Activated naive CD8-positive, alpha-beta T cell (primary cell): Measurements from ENCODE around the gene SC5D.

Experiments used
- H3K27ac Mint-ChIP-seq: one replicate; pipeline ENCODE4 v1.8.0; 2021; ENCODE audit warnings: mixed read lengths
- H3K27me3 Mint-ChIP-seq: one replicate; pipeline ENCODE4 v1.8.0; 2021; ENCODE audit warnings: mixed read lengths
- H3K36me3 Mint-ChIP-seq: one replicate; pipeline ENCODE4 v1.8.0; 2021; ENCODE audit warnings: mixed read lengths
- H3K4me1 Mint-ChIP-seq: one replicate; pipeline ENCODE4 v1.8.0; 2021; ENCODE audit warnings: low read depth, mixed read lengths
- H3K4me3 Mint-ChIP-seq: one replicate; pipeline ENCODE4 v1.8.0; 2021; ENCODE audit warnings: mild to moderate bottlenecking, mixed read lengths
- H3K9me3 Mint-ChIP-seq: one replicate; pipeline ENCODE4 v1.8.0; 2021; ENCODE audit warnings: low read depth, mixed read lengths

Gene SC5D, protein sequence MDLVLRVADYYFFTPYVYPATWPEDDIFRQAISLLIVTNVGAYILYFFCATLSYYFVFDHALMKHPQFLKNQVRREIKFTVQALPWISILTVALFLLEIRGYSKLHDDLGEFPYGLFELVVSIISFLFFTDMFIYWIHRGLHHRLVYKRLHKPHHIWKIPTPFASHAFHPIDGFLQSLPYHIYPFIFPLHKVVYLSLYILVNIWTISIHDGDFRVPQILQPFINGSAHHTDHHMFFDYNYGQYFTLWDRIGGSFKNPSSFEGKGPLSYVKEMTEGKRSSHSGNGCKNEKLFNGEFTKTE

GRCh38 chr11:121292495-121293287 lies at the start of gene SC5D:
SC5D (plus strand) TSS chr11:121292771; CDS start chr11:121303376, 10,605 bp downstream.
- Mint-ChIP-seq H3K9me3 (no peaks in the 10 kb centered on the region), H3K27ac (peak within 1 kb of the TSS; percentile 93), H3K27me3 (no peaks in the 10 kb centered on the region), H3K4me1 (peaks cover 54% of the 10 kb centered on the region), H3K4me3 (peak within 1 kb of the TSS; percentile 94), H3K36me3 (peaks cover 2% of the 10 kb centered on the region)

- Mint-ChIP-seq H3K4me3 (no peak overlapping the region), H3K27ac (no peak overlapping the region), H3K36me3 (no peaks in the 10 kb centered on the region), H3K9me3 (no peaks in the 10 kb centered on the region), H3K4me1 (peaks cover 2% of the 10 kb centered on the region), H3K27me3 (peaks cover 2% of the 10 kb centered on the region)
These were observed 47.7 kb upstream of the SC5D start for GRCh38 chr11:121244884-121245283.

GRCh38 chr11:121246021-121246768 lies 46.4 kb upstream of the SC5D start:
- Mint-ChIP-seq H3K27me3 (no peaks in the 10 kb centered on the region), H3K36me3 (no peaks in the 10 kb centered on the region), H3K4me3 (no peak overlapping the region), H3K9me3 (no peaks in the 10 kb centered on the region), H3K27ac (no peak overlapping the region), H3K4me1 (peaks cover 2% of the 10 kb centered on the region)

DNA sequence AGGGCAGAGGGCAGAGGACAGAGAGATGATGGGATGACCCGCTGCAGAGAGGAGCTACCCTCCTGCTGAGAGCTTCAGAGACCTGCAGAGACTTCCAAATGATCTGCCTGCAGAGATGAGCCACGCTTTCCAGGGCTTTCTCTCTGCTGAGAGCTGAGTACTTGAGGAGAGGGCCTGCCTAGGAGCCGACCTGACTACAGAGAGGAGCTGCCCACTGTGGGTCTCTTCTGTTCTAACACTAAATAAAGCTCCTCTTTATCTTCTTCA lies 45.9 kb upstream of the SC5D start:
- Mint-ChIP-seq H3K27me3 (no peaks in the 10 kb centered on the region), H3K4me1 (peaks cover 2% of the 10 kb centered on the region), H3K27ac (no peak overlapping the region), H3K36me3 (no peaks in the 10 kb centered on the region), H3K9me3 (no peaks in the 10 kb centered on the region), H3K4me3 (no peak overlapping the region)

- Mint-ChIP-seq H3K4me1 (peaks cover 2% of the 10 kb centered on the region), H3K9me3 (no peaks in the 10 kb centered on the region), H3K4me3 (no peak overlapping the region), H3K36me3 (no peaks in the 10 kb centered on the region), H3K27me3 (peaks cover 1% of the 10 kb centered on the region), H3K27ac (no peak overlapping the region)
These were observed 44.1 kb upstream of the SC5D start for GRCh38 chr11:121248496-121248895.

- Mint-ChIP-seq H3K9me3 (no peaks in the 10 kb centered on the region), H3K4me3 (no peak overlapping the region), H3K36me3 (no peaks in the 10 kb centered on the region), H3K27me3 (peaks cover 1% of the 10 kb centered on the region), H3K4me1 (peaks cover 2% of the 10 kb centered on the region), H3K27ac (no peak overlapping the region)
These were observed 43.4 kb upstream of the SC5D start for GRCh38 chr11:121249039-121249663.

GRCh38 chr11:121250843-121251242 lies 41.7 kb upstream of the SC5D start:
- Mint-ChIP-seq H3K27ac (no peak overlapping the region), H3K9me3 (peaks cover 7% of the 10 kb centered on the region), H3K36me3 (peaks cover 2% of the 10 kb centered on the region), H3K27me3 (peaks cover 1% of the 10 kb centered on the region), H3K4me1 (peaks cover 2% of the 10 kb centered on the region), H3K4me3 (no peak overlapping the region)

DNA sequence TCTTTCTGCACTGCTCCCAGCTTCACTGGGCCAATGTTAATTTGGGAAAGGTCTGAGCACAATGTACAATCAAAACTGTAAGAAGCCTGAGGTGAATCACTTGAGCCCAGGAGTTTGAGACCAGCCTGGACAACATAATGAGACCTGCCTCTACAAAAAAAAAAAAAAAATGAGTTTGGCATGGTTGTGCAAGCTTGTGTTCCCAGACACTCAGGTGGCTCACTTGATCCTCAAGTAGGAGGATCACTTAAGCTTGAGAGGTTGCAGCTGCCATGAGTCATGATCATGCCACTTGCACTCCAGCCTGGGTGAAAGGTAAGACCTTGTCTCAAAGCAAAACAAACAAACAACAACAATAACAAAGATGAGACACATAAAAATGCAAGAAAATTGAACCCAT lies 38.6 kb upstream of the SC5D start:
- Mint-ChIP-seq H3K27ac (no peak overlapping the region), H3K9me3 (peaks cover 7% of the 10 kb centered on the region), H3K4me3 (no peak overlapping the region), H3K36me3 (peaks cover 2% of the 10 kb centered on the region), H3K4me1 (peaks cover 2% of the 10 kb centered on the region), H3K27me3 (peaks cover 1% of the 10 kb centered on the region)

GRCh38 chr11:121254756-121255155 lies 37.8 kb upstream of the SC5D start:
- Mint-ChIP-seq H3K27ac (no peak overlapping the region), H3K4me3 (no peak overlapping the region), H3K36me3 (peaks cover 2% of the 10 kb centered on the region), H3K4me1 (no peaks in the 10 kb centered on the region), H3K27me3 (peaks cover 1% of the 10 kb centered on the region), H3K9me3 (peaks cover 7% of the 10 kb centered on the region)

DNA sequence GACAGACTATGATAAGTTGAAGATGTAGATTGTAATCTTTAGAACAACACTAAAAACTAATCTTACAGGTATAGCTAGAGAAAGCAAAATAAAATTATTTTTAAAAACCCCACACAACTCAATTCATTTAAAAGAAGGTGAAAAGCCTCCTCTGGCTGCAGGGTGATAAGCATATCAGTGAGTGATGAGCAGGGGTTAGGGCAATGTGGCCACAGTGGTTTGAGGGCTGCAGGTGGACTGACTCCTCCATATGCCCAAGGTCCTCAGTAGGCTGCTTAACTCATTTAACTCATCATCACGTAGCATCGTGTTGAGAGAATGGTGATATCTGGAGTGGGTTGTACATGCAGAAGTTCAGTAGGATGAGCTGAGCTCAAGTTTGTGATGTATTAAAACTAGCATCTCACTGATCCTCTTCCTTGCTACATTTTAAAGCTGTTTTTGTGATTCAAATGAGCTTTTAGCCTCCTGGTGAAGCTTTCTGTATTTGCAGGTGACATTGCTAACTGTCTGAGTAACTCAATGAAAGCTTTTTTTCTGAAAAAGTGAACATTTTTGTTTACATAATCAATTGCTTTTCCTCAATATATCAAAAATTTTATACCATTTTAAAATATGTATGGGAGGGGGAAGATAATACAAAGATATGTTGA lies 37.0 kb upstream of the SC5D start:
- peaks cover 2% of the 10 kb centered on the region for H3K36me3 Mint-ChIP-seq
- peaks cover 1% of the 10 kb centered on the region for H3K27me3 Mint-ChIP-seq
- H3K4me3 Mint-ChIP-seq: no peak overlapping the region
- no peak overlapping the region for H3K27ac Mint-ChIP-seq
- peaks cover 7% of the 10 kb centered on the region for H3K9me3 Mint-ChIP-seq
- H3K4me1 Mint-ChIP-seq: no peaks in the 10 kb centered on the region

DNA sequence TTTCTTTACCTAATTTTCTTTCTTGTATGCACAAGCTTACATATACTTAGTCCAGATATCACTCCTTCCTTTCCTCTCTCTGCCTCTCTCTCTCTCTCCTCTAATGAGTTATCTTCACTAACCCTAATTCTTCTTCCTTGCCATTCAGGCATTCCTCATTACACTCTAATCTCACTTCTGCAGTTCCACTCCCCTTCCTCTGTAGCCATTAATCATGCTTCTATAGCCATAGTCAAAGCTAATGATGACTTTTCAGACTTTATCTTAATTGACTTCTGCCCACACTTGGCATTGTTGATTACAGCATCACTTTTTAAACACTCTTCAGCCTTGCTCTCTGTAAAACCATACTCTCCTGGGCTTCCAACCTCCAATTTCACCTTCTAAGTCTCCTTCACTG lies 35.3 kb upstream of the SC5D start:
- Mint-ChIP-seq H3K27me3 (no peaks in the 10 kb centered on the region), H3K4me3 (no peak overlapping the region), H3K36me3 (peaks cover 2% of the 10 kb centered on the region), H3K27ac (no peak overlapping the region), H3K9me3 (peaks cover 7% of the 10 kb centered on the region), H3K4me1 (no peaks in the 10 kb centered on the region)

DNA sequence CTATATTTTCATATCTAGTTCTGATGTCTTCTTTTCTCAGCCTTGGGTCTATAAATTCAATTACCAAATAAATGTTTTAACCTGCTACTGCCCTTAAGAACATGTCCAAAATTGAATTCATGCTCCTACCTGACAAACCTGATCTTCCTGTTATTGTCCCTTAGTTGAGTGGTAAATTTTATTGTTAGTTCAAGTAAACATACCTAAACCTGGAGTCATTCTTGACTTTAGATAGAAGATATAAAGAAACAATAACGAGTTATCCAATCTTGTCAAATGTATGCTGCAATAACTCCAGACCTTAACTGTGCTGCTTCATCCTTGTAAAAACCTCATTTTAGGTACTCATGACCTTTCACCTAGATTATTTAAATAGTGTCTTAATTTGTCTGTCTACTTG lies 34.6 kb upstream of the SC5D start:
- H3K9me3 Mint-ChIP-seq: peaks cover 7% of the 10 kb centered on the region
- no peak overlapping the region for H3K27ac Mint-ChIP-seq
- H3K4me1 Mint-ChIP-seq: no peaks in the 10 kb centered on the region
- H3K36me3 Mint-ChIP-seq: peaks cover 5% of the 10 kb centered on the region
- H3K27me3 Mint-ChIP-seq: no peaks in the 10 kb centered on the region
- H3K4me3 Mint-ChIP-seq: no peak overlapping the region

DNA sequence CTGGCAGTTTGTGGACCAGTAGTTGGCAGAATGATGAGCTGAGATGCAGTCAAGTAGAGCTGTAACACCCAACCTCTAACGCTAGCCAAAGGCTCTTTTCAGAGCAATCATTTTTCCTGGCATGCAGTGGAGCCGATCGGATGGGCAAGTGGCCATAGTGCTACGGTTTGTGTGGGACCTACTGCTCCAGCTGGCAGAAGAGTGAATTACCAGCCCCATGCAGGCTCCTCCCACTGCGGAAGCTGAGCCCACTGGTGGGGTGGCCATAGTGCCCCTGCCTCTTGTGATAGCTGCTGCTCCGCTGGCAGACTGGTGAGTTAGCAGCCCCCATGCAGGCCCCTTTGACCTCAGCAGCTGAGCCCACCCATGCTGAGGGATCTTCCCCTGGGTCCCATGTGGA lies 27.0 kb upstream of the SC5D start:
- no peak overlapping the region for H3K4me3 Mint-ChIP-seq
- H3K27me3 Mint-ChIP-seq: peaks cover 16% of the 10 kb centered on the region
- H3K27ac Mint-ChIP-seq: no peak overlapping the region
- H3K9me3 Mint-ChIP-seq: no peaks in the 10 kb centered on the region
- H3K4me1 Mint-ChIP-seq: peaks cover 4% of the 10 kb centered on the region
- peaks cover 6% of the 10 kb centered on the region for H3K36me3 Mint-ChIP-seq

DNA sequence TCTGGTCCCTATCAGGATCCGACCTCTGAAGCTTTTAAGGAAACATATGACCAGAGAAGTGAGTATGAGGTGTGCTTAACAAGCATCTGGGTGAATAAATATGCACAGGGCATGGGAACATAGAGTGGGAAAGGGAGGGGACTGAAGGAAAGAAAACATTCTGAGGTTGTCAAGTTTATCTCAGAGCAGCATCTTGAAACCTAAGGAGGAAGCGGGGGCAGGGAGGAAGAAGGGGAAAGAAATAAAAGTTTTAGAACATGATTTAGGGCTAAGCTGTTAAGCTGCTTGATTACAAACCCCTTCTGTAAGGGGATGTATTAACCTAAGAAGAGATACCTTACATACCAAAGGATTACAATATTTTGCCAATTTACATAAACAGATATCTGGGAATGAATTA lies 24.0 kb upstream of the SC5D start:
- peaks cover 15% of the 10 kb centered on the region for H3K27me3 Mint-ChIP-seq
- no peak overlapping the region for H3K4me3 Mint-ChIP-seq
- no peak overlapping the region for H3K27ac Mint-ChIP-seq
- H3K36me3 Mint-ChIP-seq: peaks cover under 1% of the 10 kb centered on the region
- H3K4me1 Mint-ChIP-seq: peaks cover 6% of the 10 kb centered on the region
- H3K9me3 Mint-ChIP-seq: no peaks in the 10 kb centered on the region
